ENCODE results near the gene CNTFR. TPM values are rescaled to one million over a fixed set of nuclear protein-coding genes. Genes with fewer than 3 reads are reported as not detected.

The CNTFR gene
- total RNA-seq, 1 donor from 2014 or later, result 2.5 TPM

DNA sequence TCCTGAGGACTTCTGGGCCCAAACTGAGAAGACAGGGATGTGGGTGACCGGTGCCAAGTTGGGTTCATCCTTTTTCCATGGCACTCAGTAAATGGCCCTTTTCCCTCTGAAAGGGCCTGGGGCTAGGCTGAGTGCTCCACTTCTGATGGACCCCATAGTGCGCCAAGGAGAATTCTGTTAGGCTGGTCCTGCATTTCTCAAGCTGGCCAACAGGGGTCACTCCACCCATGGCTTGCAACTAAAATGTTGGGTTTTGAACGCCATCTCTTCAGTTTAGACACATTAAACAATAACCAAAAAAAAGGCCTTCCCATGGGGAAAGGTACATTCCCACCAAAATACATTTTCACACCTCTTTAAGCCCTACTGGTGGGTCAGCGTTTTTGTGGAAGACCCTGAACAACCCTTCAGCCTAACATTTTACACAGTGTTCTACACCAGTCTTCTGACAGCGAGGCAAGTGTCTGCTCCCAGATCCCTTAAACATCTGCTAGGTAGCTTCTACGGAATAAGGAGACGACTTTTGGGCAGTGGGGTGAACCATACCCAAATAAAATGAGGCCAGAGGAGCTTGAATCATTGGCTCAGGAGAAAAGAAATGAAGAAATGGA is 27.3 kb downstream of the CNTFR start:
- intact Hi-C loops (cut with DNase I), result no loop called here
- TF ChIP-seq, protein P1, sequence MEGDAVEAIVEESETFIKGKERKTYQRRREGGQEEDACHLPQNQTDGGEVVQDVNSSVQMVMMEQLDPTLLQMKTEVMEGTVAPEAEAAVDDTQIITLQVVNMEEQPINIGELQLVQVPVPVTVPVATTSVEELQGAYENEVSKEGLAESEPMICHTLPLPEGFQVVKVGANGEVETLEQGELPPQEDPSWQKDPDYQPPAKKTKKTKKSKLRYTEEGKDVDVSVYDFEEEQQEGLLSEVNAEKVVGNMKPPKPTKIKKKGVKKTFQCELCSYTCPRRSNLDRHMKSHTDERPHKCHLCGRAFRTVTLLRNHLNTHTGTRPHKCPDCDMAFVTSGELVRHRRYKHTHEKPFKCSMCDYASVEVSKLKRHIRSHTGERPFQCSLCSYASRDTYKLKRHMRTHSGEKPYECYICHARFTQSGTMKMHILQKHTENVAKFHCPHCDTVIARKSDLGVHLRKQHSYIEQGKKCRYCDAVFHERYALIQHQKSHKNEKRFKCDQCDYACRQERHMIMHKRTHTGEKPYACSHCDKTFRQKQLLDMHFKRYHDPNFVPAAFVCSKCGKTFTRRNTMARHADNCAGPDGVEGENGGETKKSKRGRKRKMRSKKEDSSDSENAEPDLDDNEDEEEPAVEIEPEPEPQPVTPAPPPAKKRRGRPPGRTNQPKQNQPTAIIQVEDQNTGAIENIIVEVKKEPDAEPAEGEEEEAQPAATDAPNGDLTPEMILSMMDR (IDR thresholded peaks at IDR 0.05), result peak; percentile 39
- no peak overlapping the region for H3K4me3 ChIP-seq
- ATAC-seq, result no peak
- H3K27me3 ChIP-seq (ENCODE audit: low read depth), result peaks cover 60% of the 10 kb centered on the region
- no peak overlapping the region for H3K27ac ChIP-seq
- no peak for DNase-seq
- no peaks in the 10 kb centered on the region for H3K36me3 ChIP-seq
- no peaks in the 10 kb centered on the region for H3K9me3 ChIP-seq
- peaks cover 19% of the 10 kb centered on the region for H3K4me1 ChIP-seq

DNA sequence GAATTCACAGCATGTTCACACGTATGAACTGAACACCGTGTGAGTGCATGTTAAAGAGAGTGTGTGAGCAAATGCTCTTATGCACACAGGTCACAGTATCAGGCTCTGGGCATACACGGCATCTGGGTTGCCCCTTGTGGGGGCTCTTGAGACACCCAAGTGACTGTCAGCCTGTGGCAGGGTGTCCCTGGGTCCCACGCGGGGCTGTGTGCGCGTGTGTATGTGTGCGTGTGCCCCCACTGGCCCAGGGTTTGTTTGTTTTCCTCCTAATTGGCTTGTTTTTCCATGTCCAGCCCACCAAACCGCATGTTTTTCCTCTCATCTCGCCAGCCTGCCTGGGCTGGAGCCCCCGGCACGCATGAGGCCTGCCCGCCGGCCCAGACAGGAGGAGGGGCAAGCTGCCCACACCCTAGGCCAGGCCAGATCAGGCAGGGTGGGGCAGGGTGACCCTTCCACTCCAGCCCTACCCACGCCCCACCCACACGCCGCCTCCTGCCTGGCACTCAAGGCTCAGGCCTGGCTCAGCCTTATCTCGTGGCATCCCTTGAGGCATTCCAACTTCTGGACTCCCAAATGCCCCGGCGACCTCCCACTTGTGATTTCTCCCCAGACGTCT is 28.8 kb downstream of the CNTFR start:
- Histone ChIP-seq H3K27me3 (ENCODE audit: low read depth) (peaks cover 47% of the 10 kb centered on the region), H3K36me3 (no peaks in the 10 kb centered on the region), H3K4me3 (no peak overlapping the region), H3K9me3 (no peaks in the 10 kb centered on the region), H3K4me1 (peaks cover 19% of the 10 kb centered on the region), H3K27ac (no peak overlapping the region)
- intact Hi-C loops (cut with DNase I), result no loop called here
- TF ChIP-seq, protein P1 (IDR thresholded peaks at IDR 0.05), result no peak
- DNase-seq (no peak), ATAC-seq (peak; percentile 21 to 38)

DNA sequence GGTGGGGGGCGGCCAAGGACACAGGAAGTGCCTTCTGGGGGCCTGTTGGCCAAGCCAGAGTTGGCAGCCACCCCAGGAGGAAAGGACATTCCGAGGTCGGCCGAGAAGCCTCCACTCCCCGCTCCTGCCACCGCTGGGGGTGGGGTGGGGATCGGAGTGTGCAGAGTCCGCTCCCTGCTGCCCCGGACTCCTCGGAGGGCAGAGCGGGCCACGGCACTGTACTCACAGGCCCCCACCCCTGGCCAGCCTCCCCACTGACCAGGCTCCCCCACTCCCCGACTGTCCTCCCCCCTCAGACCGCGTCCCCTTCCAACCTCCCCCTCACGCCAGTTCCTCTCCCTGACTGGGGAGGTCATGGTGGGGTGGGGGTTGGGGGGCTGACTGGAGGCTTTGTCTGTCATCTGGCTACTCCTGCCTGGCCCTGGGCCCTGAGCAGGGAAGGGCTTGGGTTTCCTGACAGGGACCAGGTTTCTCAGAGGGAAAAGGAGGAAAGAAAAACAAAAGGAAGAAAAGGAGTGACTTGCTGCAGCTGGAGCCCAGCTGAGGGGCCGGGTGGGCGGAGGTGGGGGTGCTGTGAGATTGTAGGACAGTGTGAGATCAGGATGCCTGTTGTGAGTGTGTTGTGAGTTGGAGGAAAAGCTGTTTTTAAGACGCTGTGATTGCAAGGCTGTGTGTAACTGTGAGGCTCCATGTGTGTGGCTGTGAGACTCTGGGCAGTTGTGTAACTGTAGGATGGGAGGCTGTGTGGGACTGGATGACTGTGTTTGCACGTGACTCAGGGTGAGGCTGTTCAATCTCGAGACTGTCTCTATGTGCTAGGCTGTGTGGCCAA is 29.7 kb downstream of the CNTFR start:
- TF ChIP-seq, protein P1 (IDR thresholded peaks at IDR 0.05), result no peak
- no peak overlapping the region for H3K4me3 ChIP-seq
- intact Hi-C loops (cut with DNase I), result no loop called here
- H3K27ac ChIP-seq, result no peak overlapping the region
- peaks cover 19% of the 10 kb centered on the region for H3K4me1 ChIP-seq
- peak; percentile 54 for ATAC-seq
- DNase-seq, result no peak
- peaks cover 42% of the 10 kb centered on the region for H3K27me3 ChIP-seq (ENCODE audit: low read depth)
- no peaks in the 10 kb centered on the region for H3K9me3 ChIP-seq
- no peaks in the 10 kb centered on the region for H3K36me3 ChIP-seq

DNA sequence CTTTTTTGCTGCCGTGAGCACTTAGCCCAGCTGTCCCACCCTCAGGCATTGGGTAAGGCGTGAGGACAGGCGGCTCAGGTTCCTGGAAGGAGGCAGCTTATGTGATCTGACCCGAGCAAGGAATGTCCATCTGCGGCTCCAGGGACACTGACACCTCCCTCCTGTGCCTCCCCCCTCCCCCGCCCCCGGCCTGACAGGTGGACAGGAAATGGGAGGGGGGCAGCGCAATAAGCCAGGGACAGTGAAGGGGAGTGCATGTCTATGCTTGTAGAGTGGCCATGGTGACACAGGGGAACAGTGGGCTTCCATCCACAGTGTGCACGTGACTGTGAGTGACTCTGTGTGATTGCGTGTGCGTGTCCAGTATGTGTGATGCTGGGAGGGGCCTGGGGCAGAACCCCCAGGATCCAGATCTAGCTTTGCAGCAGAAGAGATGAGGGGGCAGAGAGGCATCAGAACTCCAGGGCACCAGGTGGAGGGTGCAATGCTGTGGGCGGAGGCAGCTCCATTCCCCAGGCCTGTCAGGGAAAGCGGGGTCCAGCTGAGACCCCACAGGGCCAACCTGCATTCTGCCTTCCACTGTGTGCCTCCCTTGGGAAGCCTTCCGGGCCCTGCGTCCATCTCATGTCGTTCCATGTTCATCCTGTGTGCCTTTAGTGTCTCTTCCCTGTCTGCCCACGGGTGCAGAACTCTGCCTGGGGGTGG is 30.5 kb downstream of the CNTFR start:
- TF ChIP-seq, protein P1 (IDR thresholded peaks at IDR 0.05), result no peak
- Histone ChIP-seq H3K27me3 (ENCODE audit: low read depth) (peaks cover 48% of the 10 kb centered on the region), H3K36me3 (no peaks in the 10 kb centered on the region), H3K4me1 (peaks cover 19% of the 10 kb centered on the region), H3K27ac (no peak overlapping the region), H3K4me3 (no peak overlapping the region), H3K9me3 (no peaks in the 10 kb centered on the region)
- no peak for ATAC-seq
- DNase-seq, result no peak
- intact Hi-C loops (cut with DNase I), result no loop called here

DNA sequence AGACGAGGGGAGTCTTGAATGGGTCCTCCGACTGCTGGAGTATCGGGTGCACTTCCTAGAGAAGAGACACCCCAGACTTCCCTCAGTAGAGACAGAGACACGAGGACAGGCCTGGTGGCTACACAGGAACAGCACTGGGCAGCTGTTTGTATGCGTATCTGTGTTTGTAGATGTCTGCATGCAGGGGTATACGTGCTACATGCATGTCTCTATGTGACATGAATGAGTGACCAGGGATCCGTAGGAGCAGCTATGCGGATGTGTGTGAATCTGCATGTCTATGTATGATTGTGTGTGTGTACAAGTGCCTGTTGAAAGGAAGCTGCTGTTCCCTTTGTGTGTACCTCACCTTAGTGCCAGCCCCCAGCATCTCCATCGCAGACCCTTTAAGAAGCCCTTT is 31.2 kb downstream of the CNTFR start:
- ATAC-seq (no peak), DNase-seq (no peak)
- Histone ChIP-seq H3K36me3 (no peaks in the 10 kb centered on the region), H3K4me1 (peaks cover 19% of the 10 kb centered on the region), H3K4me3 (no peak overlapping the region), H3K27ac (no peak overlapping the region), H3K27me3 (ENCODE audit: low read depth) (peaks cover 46% of the 10 kb centered on the region), H3K9me3 (no peaks in the 10 kb centered on the region)
- TF ChIP-seq, protein P1 (IDR thresholded peaks at IDR 0.05), result no peak
- intact Hi-C loops (cut with DNase I), result no loop called here
